ENCODE data around the gene DIP2A. TPM values are rescaled to one million over a fixed set of nuclear protein-coding genes. Genes with fewer than 3 reads are reported as not detected.

DIP2A gene
- total RNA-seq, 1 donor from 2014 or later: 57.2 TPM

DNA sequence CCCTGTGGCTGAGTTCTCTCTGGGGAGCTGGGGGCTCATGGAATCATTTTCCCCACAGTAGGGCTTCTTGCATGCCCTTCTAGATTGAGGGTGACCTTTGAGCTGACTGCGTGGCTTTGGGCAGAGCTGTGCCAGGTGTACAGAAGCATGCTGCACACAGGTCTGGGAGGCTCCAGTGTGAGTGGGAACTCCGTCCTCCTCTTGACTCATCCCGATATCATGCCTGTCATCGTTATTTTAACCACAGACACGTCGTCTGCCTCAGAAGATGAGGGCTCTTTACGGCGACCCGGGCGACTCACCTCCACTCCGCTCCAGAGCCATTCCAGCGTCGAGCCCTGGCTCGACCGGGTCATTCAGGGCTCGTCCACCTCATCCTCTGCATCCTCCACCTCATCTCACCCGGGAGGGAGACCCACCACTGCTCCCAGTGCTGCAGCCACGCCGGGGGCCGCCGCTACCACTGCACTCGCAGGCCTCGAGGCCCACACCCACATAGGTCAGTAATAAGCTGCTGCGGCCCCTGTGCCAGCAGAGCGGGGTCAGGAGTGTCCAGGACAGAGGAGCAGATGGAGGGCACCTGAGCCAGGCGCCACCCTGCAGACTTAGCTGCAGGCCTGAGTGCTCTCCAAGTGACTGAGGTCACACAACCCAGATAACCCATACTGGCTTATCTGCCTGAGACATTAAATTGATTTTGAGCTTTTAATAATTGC is 39.8 kb downstream of the DIP2A start:
- Mint-ChIP-seq H3K4me3 (no peak overlapping the region), H3K9me3 (peaks cover 5% of the 10 kb centered on the region), H3K36me3 (peaks cover 34% of the 10 kb centered on the region), H3K27ac (no peak overlapping the region), H3K27me3 (ENCODE audit: low read depth) (no peaks in the 10 kb centered on the region), H3K4me1 (no peaks in the 10 kb centered on the region)
- no peak for TF ChIP-seq CTCF (IDR thresholded peaks at IDR 0.05; ENCODE audit: unreplicated experiment)
- DNase-seq (ENCODE audit: low spot score in 2 of 2, unreplicated experiment in 2 of 2): no peak

DNA sequence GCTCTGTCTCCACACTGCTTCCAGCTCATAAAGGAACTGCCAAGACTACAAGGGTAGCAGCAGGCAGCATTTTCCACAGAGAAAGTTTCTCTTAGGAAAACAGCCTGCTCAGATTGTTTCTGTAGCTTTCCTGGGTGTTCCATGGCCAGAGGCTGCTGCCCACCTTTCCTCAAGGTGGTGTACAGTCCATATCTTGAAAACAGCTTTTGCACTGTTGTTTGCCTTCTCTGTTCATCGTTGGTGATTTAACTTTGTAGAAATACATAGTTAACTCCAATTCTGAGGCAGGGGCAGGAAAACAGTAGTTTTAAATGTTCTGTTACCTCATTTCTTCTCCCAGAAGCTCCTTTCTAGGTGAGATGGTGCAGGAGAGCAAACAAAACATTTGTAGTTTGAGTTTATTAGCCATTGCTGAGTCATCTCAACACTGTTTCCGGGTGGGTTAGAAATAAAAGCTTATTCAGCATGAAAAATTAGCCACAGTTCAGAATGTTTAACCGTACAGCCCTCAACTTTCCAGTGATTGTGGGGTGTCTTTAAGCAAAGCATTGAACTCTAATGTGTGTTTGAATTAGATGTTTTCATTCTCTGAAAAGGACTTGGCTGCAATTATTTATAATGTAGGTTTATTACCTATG is 41.7 kb downstream of the DIP2A start:
- Mint-ChIP-seq H3K27ac (no peak overlapping the region), H3K4me3 (no peak overlapping the region), H3K27me3 (ENCODE audit: low read depth) (no peaks in the 10 kb centered on the region), H3K36me3 (peaks cover 29% of the 10 kb centered on the region), H3K4me1 (no peaks in the 10 kb centered on the region), H3K9me3 (no peaks in the 10 kb centered on the region)
- no peak for TF ChIP-seq CTCF (IDR thresholded peaks at IDR 0.05; ENCODE audit: unreplicated experiment)
- no peak for DNase-seq (ENCODE audit: low spot score in 2 of 2, unreplicated experiment in 2 of 2)

GRCh38 chr21:46503922-46504550 is 45.3 kb downstream of the DIP2A start:
- Mint-ChIP-seq H3K4me1 (no peaks in the 10 kb centered on the region), H3K4me3 (no peak overlapping the region), H3K27me3 (ENCODE audit: low read depth) (no peaks in the 10 kb centered on the region), H3K27ac (no peak overlapping the region), H3K9me3 (no peaks in the 10 kb centered on the region), H3K36me3 (peaks cover 30% of the 10 kb centered on the region)
- TF ChIP-seq CTCF (IDR thresholded peaks at IDR 0.05; ENCODE audit: unreplicated experiment): no peak
- DNase-seq (ENCODE audit: low spot score in 2 of 2, unreplicated experiment in 2 of 2): no peak

DNA sequence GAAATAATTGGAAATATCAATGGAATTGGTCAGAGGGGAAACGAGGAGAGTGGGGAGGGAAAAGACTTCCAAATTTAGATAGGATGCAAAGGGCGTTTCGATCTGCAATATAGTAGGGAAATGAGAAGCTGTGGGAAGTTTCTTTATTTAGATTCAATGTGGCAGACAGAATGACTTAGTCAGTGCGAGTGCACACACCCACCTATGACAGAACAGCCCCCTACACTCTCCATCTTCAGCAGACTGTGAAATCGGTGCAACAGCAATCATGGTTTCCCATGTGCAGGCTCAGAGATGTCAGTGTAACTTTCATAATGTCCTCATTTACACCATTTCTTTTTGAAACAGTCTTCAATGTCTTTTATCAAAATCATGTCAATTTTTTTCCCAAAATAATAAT is 46.0 kb downstream of the DIP2A start:
- H3K27me3 Mint-ChIP-seq (ENCODE audit: low read depth): no peaks in the 10 kb centered on the region
- no peak for TF ChIP-seq CTCF (IDR thresholded peaks at IDR 0.05; ENCODE audit: unreplicated experiment)

DNA sequence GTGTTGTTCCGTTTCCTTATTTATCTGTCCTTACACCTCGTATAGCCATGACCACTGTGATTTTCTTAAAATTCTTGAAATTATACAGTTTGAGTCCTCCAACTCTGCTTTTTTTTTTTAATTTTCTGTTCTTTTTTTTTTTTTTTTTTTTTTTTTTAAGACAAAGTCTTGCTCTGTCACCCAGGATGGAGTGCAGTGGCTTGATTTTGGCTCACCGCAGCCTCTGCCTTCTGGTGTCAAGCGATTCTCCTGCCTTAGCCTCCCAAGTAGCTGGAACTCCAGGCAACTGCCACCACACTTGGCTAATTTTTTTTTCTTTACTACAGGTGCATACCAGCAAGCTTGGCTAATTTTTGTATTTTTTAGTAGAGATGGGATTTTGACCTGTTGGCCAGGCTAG is 48.9 kb downstream of the DIP2A start:
- no peak for TF ChIP-seq CTCF (IDR thresholded peaks at IDR 0.05; ENCODE audit: unreplicated experiment)
- no peaks in the 10 kb centered on the region for H3K4me1 Mint-ChIP-seq

More for the DNA sequence above, 46.0 kb downstream of the DIP2A start:
- Mint-ChIP-seq H3K36me3 (peaks cover 32% of the 10 kb centered on the region), H3K27ac (no peak overlapping the region), H3K4me3 (no peak overlapping the region), H3K4me1 (no peaks in the 10 kb centered on the region), H3K9me3 (no peaks in the 10 kb centered on the region)
- no peak for DNase-seq (ENCODE audit: low spot score in 2 of 2, unreplicated experiment in 2 of 2)

More for the DNA sequence above, 48.9 kb downstream of the DIP2A start:
- no peak overlapping the region for H3K4me3 Mint-ChIP-seq
- DNase-seq (ENCODE audit: low spot score in 2 of 2, unreplicated experiment in 2 of 2): no peak
- peaks cover 51% of the 10 kb centered on the region for H3K36me3 Mint-ChIP-seq
- no peaks in the 10 kb centered on the region for H3K27me3 Mint-ChIP-seq (ENCODE audit: low read depth)
- H3K27ac Mint-ChIP-seq: no peak overlapping the region
- peaks cover 3% of the 10 kb centered on the region for H3K9me3 Mint-ChIP-seq
